ENCODE results near the gene NQO2.
"Not testable (repeated sequence)": the region's sequence is repeated elsewhere in the genome, so short reads cannot be mapped to it uniquely, and the experiment has no call there.

NQO2 gene

DNA sequence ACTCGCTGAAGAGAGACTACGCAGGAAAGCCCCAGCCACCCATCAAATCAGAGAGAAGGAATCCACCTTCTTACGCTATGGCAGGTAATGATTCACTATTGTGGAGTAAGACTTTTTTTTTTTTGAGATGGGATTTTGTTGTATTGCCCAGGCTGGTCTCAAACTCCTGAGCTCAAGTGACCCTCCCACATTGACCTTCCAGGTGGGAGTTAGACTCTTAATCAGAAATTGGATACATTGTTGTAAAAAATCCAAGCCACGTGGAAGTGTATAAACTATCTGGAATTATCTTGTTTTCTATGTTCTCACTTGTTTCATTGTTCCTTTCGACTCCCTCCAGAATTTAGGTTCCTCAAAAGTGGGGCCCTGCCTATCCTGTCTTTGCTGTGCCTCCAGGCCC is 6.8 kb downstream of the NQO2 start:
- Histone ChIP-seq H4K20me1 (ENCODE audit: insufficient read depth) (no peaks in the 10 kb centered on the region), H3K4me2 (no peak overlapping the region), H2AFZ (ENCODE audit: low read depth) (no peak overlapping the region), H3K27me3 (ENCODE audit: insufficient read depth, low read depth) (no peaks in the 10 kb centered on the region), H3K4me1 (ENCODE audit: low read depth, poor library complexity, severe bottlenecking) (peaks cover 14% of the 10 kb centered on the region), H3K27ac (no peak overlapping the region), H3K79me2 (ENCODE audit: insufficient read depth, low read depth) (no peaks in the 10 kb centered on the region), H3K9ac (no peak overlapping the region), H3K36me3 (ENCODE audit: insufficient read depth) (no peaks in the 10 kb centered on the region), H3K4me3 (IDR thresholded peaks at IDR 0.05; ENCODE audit: insufficient read depth, low read depth, low read length) (no peak overlapping the region)
- TF ChIP-seq, protein P1, sequence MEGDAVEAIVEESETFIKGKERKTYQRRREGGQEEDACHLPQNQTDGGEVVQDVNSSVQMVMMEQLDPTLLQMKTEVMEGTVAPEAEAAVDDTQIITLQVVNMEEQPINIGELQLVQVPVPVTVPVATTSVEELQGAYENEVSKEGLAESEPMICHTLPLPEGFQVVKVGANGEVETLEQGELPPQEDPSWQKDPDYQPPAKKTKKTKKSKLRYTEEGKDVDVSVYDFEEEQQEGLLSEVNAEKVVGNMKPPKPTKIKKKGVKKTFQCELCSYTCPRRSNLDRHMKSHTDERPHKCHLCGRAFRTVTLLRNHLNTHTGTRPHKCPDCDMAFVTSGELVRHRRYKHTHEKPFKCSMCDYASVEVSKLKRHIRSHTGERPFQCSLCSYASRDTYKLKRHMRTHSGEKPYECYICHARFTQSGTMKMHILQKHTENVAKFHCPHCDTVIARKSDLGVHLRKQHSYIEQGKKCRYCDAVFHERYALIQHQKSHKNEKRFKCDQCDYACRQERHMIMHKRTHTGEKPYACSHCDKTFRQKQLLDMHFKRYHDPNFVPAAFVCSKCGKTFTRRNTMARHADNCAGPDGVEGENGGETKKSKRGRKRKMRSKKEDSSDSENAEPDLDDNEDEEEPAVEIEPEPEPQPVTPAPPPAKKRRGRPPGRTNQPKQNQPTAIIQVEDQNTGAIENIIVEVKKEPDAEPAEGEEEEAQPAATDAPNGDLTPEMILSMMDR (conservative IDR thresholded peaks at IDR 0.05; ENCODE audit: low read depth, low read length) = no peak

DNA sequence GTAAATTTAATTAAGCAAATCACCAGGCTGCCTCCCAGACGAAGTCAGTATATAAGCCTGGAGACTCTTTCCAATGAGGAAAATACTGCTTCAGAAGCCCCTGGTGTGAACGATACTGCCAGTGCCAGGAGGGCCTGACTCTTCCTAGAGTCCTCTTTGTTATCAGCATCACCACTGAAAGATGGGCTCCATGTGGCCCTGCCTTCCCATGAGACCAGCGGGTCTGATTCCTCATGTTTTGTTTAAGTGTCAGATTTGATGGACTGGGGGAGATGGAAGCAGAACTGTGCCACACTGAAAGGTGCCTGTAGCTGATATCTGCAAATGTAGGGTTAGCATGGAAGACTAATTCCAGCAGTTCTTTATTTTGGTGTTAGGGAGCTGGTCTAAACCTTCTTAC is 7.9 kb downstream of the NQO2 start:
- TF ChIP-seq, protein P1 (conservative IDR thresholded peaks at IDR 0.05; ENCODE audit: low read depth, low read length) = no peak
- Histone ChIP-seq H3K79me2 (ENCODE audit: insufficient read depth, low read depth) (no peaks in the 10 kb centered on the region), H3K36me3 (ENCODE audit: insufficient read depth) (no peaks in the 10 kb centered on the region), H3K9ac (no peak overlapping the region), H3K27me3 (ENCODE audit: insufficient read depth, low read depth) (no peaks in the 10 kb centered on the region), H3K27ac (no peak overlapping the region), H2AFZ (ENCODE audit: low read depth) (no peak overlapping the region), H4K20me1 (ENCODE audit: insufficient read depth) (no peaks in the 10 kb centered on the region), H3K4me1 (ENCODE audit: low read depth, poor library complexity, severe bottlenecking) (peaks cover 3% of the 10 kb centered on the region), H3K4me2 (no peak overlapping the region), H3K4me3 (IDR thresholded peaks at IDR 0.05; ENCODE audit: insufficient read depth, low read depth, low read length) (no peak overlapping the region)

DNA sequence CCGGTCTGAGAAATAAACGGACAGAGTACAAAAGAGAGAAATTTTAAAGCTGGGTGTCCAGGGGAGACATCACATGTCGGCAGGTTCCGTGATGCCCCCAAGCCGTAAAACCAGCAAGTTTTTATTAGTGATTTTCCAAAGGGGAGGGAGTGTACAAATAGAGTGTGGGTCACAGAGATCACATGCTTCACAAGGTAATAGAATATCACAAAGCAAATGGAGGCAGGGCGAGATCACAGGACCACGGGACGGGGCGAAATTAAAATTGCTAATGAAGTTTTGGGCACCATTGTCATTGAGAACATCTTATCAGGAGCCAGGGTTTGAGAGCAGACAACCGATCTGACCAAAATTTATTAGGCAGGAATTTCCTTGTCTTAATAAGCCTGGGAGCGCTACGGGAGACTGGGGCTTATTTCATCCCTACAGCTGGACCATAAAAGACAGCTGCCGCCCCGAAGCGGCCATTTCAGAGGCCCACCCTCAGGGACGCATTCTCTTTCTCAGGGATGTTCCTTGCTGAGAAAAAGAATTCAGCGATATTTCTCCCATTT is 9.1 kb downstream of the NQO2 start:
- H3K36me3 ChIP-seq (ENCODE audit: insufficient read depth); H3K27ac ChIP-seq; H3K79me2 ChIP-seq (ENCODE audit: insufficient read depth, low read depth): not testable (repeated sequence)

DNA sequence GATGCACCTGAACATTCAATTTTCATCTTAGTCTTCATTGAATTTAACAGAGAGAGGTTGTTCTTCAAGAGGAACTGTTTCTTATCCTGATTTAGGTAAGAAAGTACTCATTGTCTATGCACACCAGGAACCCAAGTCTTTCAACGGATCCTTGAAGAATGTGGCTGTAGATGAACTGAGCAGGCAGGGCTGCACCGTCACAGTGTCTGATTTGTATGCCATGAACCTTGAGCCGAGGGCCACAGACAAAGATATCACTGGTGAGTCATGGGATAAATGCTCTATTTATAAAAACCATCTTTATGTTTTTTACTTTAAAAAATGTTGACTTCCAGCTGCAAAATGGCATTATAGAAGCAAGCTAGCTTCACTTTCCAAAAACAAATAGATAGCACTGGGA is 10.2 kb downstream of the NQO2 start:
- Histone ChIP-seq H3K4me1 (ENCODE audit: low read depth, poor library complexity, severe bottlenecking) (no peaks in the 10 kb centered on the region), H2AFZ (ENCODE audit: low read depth) (no peak overlapping the region), H4K20me1 (ENCODE audit: insufficient read depth) (no peaks in the 10 kb centered on the region), H3K4me3 (IDR thresholded peaks at IDR 0.05; ENCODE audit: insufficient read depth, low read depth, low read length) (no peak overlapping the region), H3K36me3 (ENCODE audit: insufficient read depth) (no peaks in the 10 kb centered on the region), H3K27me3 (ENCODE audit: insufficient read depth, low read depth) (no peaks in the 10 kb centered on the region), H3K9ac (no peak overlapping the region), H3K27ac (no peak overlapping the region), H3K4me2 (no peak overlapping the region), H3K79me2 (ENCODE audit: insufficient read depth, low read depth) (no peaks in the 10 kb centered on the region)
- TF ChIP-seq, protein P1 (conservative IDR thresholded peaks at IDR 0.05; ENCODE audit: low read depth, low read length) = no peak

More for the DNA sequence above, 9.1 kb downstream of the NQO2 start:
- not testable (repeated sequence) for H3K27me3 ChIP-seq (ENCODE audit: insufficient read depth, low read depth); H3K4me3 ChIP-seq (IDR thresholded peaks at IDR 0.05; ENCODE audit: insufficient read depth, low read depth, low read length); H3K9ac ChIP-seq; H3K4me2 ChIP-seq; H2AFZ ChIP-seq (ENCODE audit: low read depth); H3K4me1 ChIP-seq (ENCODE audit: low read depth, poor library complexity, severe bottlenecking); H4K20me1 ChIP-seq (ENCODE audit: insufficient read depth)

DNA sequence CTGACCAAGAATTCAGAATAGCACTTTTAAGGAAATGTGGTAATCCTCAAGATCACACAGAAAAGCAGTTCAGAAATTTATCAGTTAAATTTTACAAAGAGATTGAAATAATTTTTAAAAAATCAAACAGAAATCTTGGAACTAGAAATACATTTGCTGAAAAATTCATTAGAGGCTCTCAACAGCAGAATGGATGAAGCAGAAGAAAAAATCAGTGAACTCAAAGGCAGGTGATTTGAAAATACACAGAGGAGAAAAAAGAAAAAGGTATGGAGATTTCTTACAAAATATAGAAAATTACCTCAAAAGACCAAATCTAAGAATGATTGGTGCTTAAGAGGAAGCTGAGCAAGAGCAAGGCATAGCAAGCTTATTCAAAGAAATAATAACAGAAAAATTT is 11.5 kb downstream of the NQO2 start:
- Histone ChIP-seq H4K20me1 (ENCODE audit: insufficient read depth) (no peaks in the 10 kb centered on the region), H3K79me2 (ENCODE audit: insufficient read depth, low read depth) (no peaks in the 10 kb centered on the region), H3K4me2 (no peak overlapping the region), H3K9ac (no peak overlapping the region), H3K4me3 (IDR thresholded peaks at IDR 0.05; ENCODE audit: insufficient read depth, low read depth, low read length) (no peak overlapping the region), H3K36me3 (ENCODE audit: insufficient read depth) (no peaks in the 10 kb centered on the region), H3K27me3 (ENCODE audit: insufficient read depth, low read depth) (no peaks in the 10 kb centered on the region), H3K27ac (no peak overlapping the region), H3K4me1 (ENCODE audit: low read depth, poor library complexity, severe bottlenecking) (no peaks in the 10 kb centered on the region), H2AFZ (ENCODE audit: low read depth) (no peak overlapping the region)
- TF ChIP-seq, protein P1 (conservative IDR thresholded peaks at IDR 0.05; ENCODE audit: low read depth, low read length) = no peak

All from KMS-11 (cell line).